WI38 (cell line): ENCODE results near the gene POLR3G.

Source experiments
- H3K4me3 ChIP-seq: 2 replicates; pipeline ENCODE4 v1.5.1; 2011; ENCODE audit warnings: low read depth, mild to moderate bottlenecking, control low read depth, low read length
- CTCF ChIP-seq: IDR thresholded peaks from 2 replicates; pipeline ENCODE4 v1.5.1; 2012; ENCODE audit warnings: low read depth, mild to moderate bottlenecking, control low read depth, low read length

The POLR3G gene

GRCh38 chr5:90549729-90550275 is 75.1 kb downstream of the POLR3G start:
- no peak for TF ChIP-seq CTCF
- H3K4me3 ChIP-seq: no peak overlapping the region

GRCh38 chr5:90550963-90551362 is 76.3 kb downstream of the POLR3G start:
- TF ChIP-seq CTCF: no peak
- H3K4me3 ChIP-seq: no peak overlapping the region

GRCh38 chr5:90551376-90551775 is 76.7 kb downstream of the POLR3G start:
- H3K4me3 ChIP-seq: no peak overlapping the region
- TF ChIP-seq CTCF: no peak

GRCh38 chr5:90553711-90554110 is 79.0 kb downstream of the POLR3G start:
- H3K4me3 ChIP-seq: no peak overlapping the region
- TF ChIP-seq CTCF: no peak

GRCh38 chr5:90554358-90555006 is 79.8 kb downstream of the POLR3G start:
- no peak overlapping the region for H3K4me3 ChIP-seq
- no peak for TF ChIP-seq CTCF

GRCh38 chr5:90555666-90556065 is 81.0 kb downstream of the POLR3G start:
- no peak for TF ChIP-seq CTCF
- no peak overlapping the region for H3K4me3 ChIP-seq

- no peak for TF ChIP-seq CTCF
- H3K4me3 ChIP-seq: no peak overlapping the region
Observed at GRCh38 chr5:90557391-90557790, 82.7 kb downstream of the POLR3G start.
